ENCODE results near the gene USP22. TPM values are rescaled to one million over a fixed set of nuclear protein-coding genes. Genes with fewer than 3 reads are reported as not detected.
A peak's percentile ranks its signal among the peaks of the same experiment; 100 is the strongest.

Gene USP22
- total and polyA plus RNA-seq, 2 of the 4 experiments (the other 2 are of a cell fraction), result 161 to 319 TPM

DNA sequence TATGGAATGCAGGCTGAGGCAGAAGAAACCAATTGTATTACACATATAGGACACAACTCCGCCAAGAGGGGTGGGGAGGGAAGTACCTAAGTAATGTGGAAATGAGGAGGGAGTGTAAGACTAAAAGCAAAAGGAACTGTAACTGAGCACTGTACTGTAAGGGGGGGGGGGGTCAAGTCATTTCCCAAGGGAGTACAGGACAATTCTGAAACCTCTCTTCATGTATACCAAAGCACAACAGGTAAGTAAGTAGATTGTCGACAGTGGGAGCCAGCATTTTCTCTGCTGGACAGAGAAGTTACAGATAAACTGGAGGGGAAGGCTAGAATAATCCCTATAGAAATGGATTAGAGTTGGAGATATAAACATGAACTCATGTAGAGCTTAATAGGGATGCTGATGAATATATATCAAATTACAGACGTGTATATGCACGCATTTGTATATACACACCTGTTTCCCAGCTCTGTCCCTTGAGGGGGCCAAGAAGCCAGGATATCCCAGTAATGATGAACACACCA is 6.4 kb downstream of the USP22 start:
- H3K18ac ChIP-seq (ENCODE audit: low read depth, low read length), result no peak overlapping the region
- CTCF ChIA-PET, result interaction anchor here (0.6 kb wide), 1 partner anchor 63 kb away, joined by 3 read pairs; no protein-coding TSS in a partner anchor
- H4K8ac ChIP-seq (ENCODE audit: low read depth in 2 of 2, low read length in 2 of 2), result no peak overlapping the region
- H2BK15ac ChIP-seq (ENCODE audit: low read depth, low read length), result no peak overlapping the region
- no TSS peak for BruUV-seq (replicated peaks)
- WGBS, 2 experiments (ENCODE audit: extremely low coverage in 2 of 2, insufficient read length in 1 of 2), result no CpG with 5 or more reads among the region's 4 CpGs
- ATAC-seq (ENCODE audit: low read depth), result no peak
- no peak overlapping the region for H2BK120ac ChIP-seq (ENCODE audit: low read depth, low read length)
- no peak overlapping the region for H3K9ac ChIP-seq (ENCODE audit: low read depth, low read length)
- H3K9me3 ChIP-seq (ENCODE audit: control insufficient read depth, insufficient read depth, low read length), result no peaks in the 10 kb centered on the region
- no peak overlapping the region for H4K91ac ChIP-seq (ENCODE audit: insufficient read depth, low read depth, low read length)
- H3K79me1 ChIP-seq (ENCODE audit: low read depth in 1 of 2, low read length in 2 of 2), result peaks cover 0 to 61% of the 10 kb centered on the region in 2 experiments; a peak in 2 of 4 replicates
- no peak overlapping the region for H3K23ac ChIP-seq (ENCODE audit: low read depth, low read length)
- no peak overlapping the region for H3K4ac ChIP-seq (ENCODE audit: low read depth, low read length)
- H2AK5ac ChIP-seq (ENCODE audit: low read depth, low read length), result no peak overlapping the region
- dilution Hi-C loops (cut with HindIII; ENCODE audit: low sequenced_read_pairs, unreplicated experiment) (no loop called here), intact Hi-C loops (cut with micrococcal nuclease) (no loop called here), in situ Hi-C loops (cut with MboI; ENCODE audit: low sequenced_read_pairs) (no loop called here)
- peak; percentile 44 for DNase-seq
- POLR2A ChIA-PET (ENCODE audit: unreplicated experiment), result interaction anchor here (0.6 kb wide), 1 partner anchor 13 kb away, joined by 6 read pairs; no protein-coding TSS in a partner anchor
- H3K4me3 ChIP-seq (ENCODE audit: insufficient read depth, low read depth, low read length), result no peak overlapping the region
- peaks cover 47% of the 10 kb centered on the region for H3K9me1 ChIP-seq (ENCODE audit: insufficient read depth, low read length)
- H4K20me1 ChIP-seq (ENCODE audit: insufficient read depth, low read length), result peaks cover 100% of the 10 kb centered on the region
- peaks cover 28% of the 10 kb centered on the region for H3K4me1 ChIP-seq (ENCODE audit: control insufficient read depth, insufficient read depth, low read length)
- no peak overlapping the region for H3K27ac ChIP-seq (ENCODE audit: insufficient read depth, low read length)
- H2BK20ac ChIP-seq (ENCODE audit: low read depth, low read length), result no peak overlapping the region
- H2AK9ac ChIP-seq (replicated peaks; ENCODE audit: low read depth, low read length, poor library complexity), result no peak overlapping the region
- no peak overlapping the region for H2AFZ ChIP-seq (replicated peaks; ENCODE audit: low read length, poor library complexity)
- peaks cover 7% of the 10 kb centered on the region for H3K36me3 ChIP-seq (ENCODE audit: control insufficient read depth, insufficient read depth, low read length)
- H3K56ac ChIP-seq (ENCODE audit: extremely low read depth, insufficient read depth, low read length), result no peak overlapping the region
- H2BK5ac ChIP-seq (ENCODE audit: low read depth, low read length, poor library complexity, severe bottlenecking), result no peak overlapping the region
- no peak overlapping the region for H3K14ac ChIP-seq (replicated peaks; ENCODE audit: low read depth, low read length)
- no peaks in the 10 kb centered on the region for H3K27me3 ChIP-seq (ENCODE audit: control insufficient read depth, insufficient read depth, low read length)
- no peak overlapping the region for H4K5ac ChIP-seq (ENCODE audit: low read depth, low read length)
- TF ChIP-seq NFE2L2 (IDR thresholded peaks at IDR 0.05; ENCODE audit: low read depth, low read length), result no peak
- no peak for TF ChIP-seq CHD1 (IDR thresholded peaks at IDR 0.05; ENCODE audit: low read depth, low read length)
- TF ChIP-seq, protein P1, sequence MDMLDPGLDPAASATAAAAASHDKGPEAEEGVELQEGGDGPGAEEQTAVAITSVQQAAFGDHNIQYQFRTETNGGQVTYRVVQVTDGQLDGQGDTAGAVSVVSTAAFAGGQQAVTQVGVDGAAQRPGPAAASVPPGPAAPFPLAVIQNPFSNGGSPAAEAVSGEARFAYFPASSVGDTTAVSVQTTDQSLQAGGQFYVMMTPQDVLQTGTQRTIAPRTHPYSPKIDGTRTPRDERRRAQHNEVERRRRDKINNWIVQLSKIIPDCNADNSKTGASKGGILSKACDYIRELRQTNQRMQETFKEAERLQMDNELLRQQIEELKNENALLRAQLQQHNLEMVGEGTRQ (IDR thresholded peaks at IDR 0.05; ENCODE audit: low read depth, low read length), result no peak
- no peak for TF ChIP-seq RCOR1 (IDR thresholded peaks at IDR 0.05; ENCODE audit: insufficient replicate concordance, low read length)
- TF ChIP-seq SMC3 (IDR thresholded peaks at IDR 0.05; ENCODE audit: low read depth, low read length), result no peak
- no peak for TF ChIP-seq MAZ (IDR thresholded peaks at IDR 0.05; ENCODE audit: borderline replicate concordance, low read depth, low read length)
- TF ChIP-seq MAFK (IDR thresholded peaks at IDR 0.05; ENCODE audit: low read depth, low read length), result no peak
- no peak for TF ChIP-seq CTCF (conservative IDR thresholded peaks at IDR 0.05; ENCODE audit: low read depth, low read length)
- no peak for TF ChIP-seq POLR2A (IDR thresholded peaks at IDR 0.05; ENCODE audit: low read depth, low read length)
- no peak for TF ChIP-seq CEBPB (IDR thresholded peaks at IDR 0.05; ENCODE audit: low read depth, low read length)
- TF ChIP-seq RAD21 (IDR thresholded peaks at IDR 0.05; ENCODE audit: low read length), result no peak
- no peak for TF ChIP-seq MXI1 (IDR thresholded peaks at IDR 0.05; ENCODE audit: borderline replicate concordance, low read depth, low read length)
- TF ChIP-seq FOS (IDR thresholded peaks at IDR 0.05; ENCODE audit: low read depth, low read length), result no peak
- no peak for TF ChIP-seq BHLHE40 (IDR thresholded peaks at IDR 0.05; ENCODE audit: low read depth, low read length)
- TF ChIP-seq, protein P2, sequence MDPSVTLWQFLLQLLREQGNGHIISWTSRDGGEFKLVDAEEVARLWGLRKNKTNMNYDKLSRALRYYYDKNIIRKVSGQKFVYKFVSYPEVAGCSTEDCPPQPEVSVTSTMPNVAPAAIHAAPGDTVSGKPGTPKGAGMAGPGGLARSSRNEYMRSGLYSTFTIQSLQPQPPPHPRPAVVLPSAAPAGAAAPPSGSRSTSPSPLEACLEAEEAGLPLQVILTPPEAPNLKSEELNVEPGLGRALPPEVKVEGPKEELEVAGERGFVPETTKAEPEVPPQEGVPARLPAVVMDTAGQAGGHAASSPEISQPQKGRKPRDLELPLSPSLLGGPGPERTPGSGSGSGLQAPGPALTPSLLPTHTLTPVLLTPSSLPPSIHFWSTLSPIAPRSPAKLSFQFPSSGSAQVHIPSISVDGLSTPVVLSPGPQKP (IDR thresholded peaks at IDR 0.05; ENCODE audit: borderline replicate concordance, low read depth, low read length), result no peak
- no peak for TF ChIP-seq RFX5 (IDR thresholded peaks at IDR 0.05; ENCODE audit: low read depth, low read length)
- H3K4me2 ChIP-seq (ENCODE audit: low read depth, low read length), result no peak overlapping the region
